NAMALWA (cell line): ENCODE measurements around the gene MGME1.
"Not testable (repeated sequence)": the region's sequence is repeated elsewhere in the genome, so short reads cannot be mapped to it uniquely, and the experiment has no call there.

Source experiments
- DNase-seq: peaks from one replicate; pipeline ENCODE4 v3.0.0-alpha.2; 2015; ENCODE audit warnings: low spot score

Gene MGME1

GRCh38 chr20:18020931-18021330 is 52.1 kb downstream of the MGME1 start:
- no peak for DNase-seq

DNA sequence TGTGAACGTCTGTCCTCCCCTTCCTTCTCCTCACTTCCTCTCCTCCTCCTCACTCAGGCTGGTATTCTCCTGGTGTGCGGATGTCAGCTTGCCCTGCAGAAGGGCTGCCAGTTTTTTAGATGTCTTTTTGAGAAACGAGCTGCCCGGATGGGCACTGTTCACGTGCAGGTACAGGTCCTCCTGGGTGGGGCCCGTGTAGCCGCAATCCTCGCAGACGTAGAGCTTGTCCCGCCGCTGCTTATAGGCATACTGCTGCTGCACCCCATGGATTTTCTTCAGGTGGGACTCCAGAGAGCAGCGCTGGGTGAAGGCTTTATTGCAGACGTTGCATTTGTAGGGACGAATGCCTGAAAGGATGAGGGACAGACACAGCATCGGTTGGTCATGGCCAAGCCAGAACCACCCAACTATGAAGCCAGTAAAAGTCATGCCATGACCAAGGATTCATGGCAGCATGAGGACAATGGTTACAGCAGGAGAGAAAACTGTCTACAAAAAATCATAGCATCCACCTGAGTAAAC is 55.8 kb downstream of the MGME1 start:
- DNase-seq: no peak

GRCh38 chr20:18027011-18027410 is 58.2 kb downstream of the MGME1 start:
- DNase-seq: not testable (repeated sequence)

DNA sequence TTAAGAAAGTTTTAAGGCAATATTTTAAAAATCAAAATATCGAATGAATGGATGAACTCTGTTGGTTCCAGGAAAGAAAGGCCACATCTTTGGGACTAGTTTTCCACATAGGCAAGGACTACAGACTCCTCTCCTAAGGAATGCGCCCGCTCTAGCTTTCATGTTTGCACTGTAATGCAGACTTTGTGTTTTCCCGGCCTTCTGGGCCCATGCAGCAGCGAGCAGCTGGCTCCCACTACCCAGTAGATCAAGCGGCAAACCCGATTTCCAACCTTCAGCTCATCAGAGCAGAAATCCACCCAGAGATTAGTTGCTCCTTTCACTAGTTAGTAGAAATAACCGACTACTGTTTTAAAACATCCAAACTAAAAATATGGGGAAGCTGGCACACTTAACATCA is 61.2 kb downstream of the MGME1 start:
- DNase-seq: no peak

DNA sequence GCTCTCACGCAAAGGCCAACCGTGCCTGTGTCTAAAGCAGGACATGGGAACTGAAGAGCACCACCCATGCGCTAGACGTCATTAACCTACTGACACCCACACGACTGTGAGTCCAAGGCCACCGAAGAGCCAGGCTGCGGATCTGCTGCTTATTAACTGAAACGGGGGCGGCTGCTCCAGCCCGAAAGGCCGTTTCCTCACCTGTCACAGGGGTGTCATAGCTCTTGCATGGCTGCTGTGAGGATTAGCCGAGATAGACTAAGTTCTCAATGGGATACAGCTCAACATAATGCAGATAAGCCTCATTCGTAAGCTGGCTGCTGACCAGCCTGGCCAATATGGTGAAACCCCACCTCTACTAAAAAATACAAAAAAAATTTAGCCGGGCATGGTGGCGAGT is 62.2 kb downstream of the MGME1 start:
- DNase-seq: no peak

GRCh38 chr20:18031888-18032509 is 63.2 kb downstream of the MGME1 start:
- no peak for DNase-seq

- DNase-seq: no peak
Observed at GRCh38 chr20:18032977-18033892, 64.4 kb downstream of the MGME1 start.

DNA sequence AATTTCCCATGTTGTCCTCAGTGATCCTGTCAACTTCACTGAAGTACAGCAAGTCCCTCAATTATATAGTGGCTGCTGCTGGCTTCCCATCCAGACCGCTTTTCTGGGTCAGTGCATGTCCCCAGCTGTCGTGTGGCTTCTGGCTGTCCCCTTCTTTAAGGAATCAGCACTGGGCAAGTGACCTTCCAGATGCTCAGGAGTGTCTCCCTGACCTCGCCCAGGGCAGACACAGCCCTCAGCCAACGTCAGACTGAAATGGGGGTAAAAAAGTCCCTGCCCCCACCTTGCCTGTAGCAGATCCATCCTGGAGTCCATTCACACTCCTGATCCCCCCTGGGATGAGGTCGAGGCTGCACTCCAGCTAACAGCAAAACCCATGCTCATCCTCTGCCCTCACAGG is 65.2 kb downstream of the MGME1 start:
- DNase-seq: no peak

DNA sequence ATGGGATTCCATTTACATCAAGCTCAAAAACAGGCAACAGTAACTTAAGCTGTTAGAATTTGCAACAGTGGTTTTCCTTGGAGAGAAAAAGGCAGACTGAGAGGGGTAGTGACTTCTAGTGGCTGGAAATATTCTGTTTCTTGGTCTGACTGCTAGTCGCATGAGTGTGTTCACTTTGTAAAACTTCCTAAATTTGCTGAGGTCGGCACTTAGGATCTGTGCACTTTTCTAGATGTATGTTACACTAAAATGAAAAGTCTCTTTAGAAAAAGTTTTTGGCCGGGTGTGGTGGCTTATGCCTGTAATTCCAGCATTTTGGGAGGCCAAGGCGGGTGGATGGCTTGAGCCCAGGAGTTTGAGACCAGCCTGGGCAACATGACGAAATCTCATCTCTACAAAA is 70.2 kb downstream of the MGME1 start:
- DNase-seq: no peak
